AG09319 (cell line): Measurements from ENCODE around the gene AGPAT3.

ENCODE experiments used
- DNase-seq: peaks from one replicate; pipeline ENCODE4 v3.0.0-alpha.2; 2010; ENCODE audit warnings: low read depth; ENCODE audit errors: extremely low read depth
- TF ChIP-seq, protein P1 (sequence below): IDR thresholded peaks from 2 replicates; pipeline ENCODE4 v1.5.1; 2011; ENCODE audit warnings: low read depth, mild to moderate bottlenecking, inconsistent platforms, low read length, moderate library complexity

AGPAT3 gene

DNA sequence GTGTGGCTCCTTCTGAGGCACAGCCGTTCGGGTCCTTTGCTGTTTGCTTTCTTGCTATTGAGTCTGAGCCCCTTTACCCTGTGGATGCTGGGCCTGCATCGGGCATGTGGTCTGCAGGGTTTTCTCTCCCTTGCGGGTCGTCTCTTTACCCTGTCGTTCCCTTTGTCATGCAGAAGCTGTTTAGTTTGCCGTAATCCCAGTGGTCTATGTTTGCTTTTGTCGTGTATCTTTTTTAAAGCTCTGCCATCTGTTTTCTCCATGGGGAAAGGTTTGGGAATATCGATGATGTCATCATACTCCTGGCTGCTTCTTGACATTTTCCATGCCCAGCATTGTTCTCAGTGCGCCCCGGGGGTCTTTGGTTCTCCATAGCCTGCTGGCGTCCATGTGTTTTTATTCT lies 68.2 kb downstream of the AGPAT3 start:
- TF ChIP-seq, protein P1, sequence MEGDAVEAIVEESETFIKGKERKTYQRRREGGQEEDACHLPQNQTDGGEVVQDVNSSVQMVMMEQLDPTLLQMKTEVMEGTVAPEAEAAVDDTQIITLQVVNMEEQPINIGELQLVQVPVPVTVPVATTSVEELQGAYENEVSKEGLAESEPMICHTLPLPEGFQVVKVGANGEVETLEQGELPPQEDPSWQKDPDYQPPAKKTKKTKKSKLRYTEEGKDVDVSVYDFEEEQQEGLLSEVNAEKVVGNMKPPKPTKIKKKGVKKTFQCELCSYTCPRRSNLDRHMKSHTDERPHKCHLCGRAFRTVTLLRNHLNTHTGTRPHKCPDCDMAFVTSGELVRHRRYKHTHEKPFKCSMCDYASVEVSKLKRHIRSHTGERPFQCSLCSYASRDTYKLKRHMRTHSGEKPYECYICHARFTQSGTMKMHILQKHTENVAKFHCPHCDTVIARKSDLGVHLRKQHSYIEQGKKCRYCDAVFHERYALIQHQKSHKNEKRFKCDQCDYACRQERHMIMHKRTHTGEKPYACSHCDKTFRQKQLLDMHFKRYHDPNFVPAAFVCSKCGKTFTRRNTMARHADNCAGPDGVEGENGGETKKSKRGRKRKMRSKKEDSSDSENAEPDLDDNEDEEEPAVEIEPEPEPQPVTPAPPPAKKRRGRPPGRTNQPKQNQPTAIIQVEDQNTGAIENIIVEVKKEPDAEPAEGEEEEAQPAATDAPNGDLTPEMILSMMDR, result no peak
- DNase-seq, result no peak

DNA sequence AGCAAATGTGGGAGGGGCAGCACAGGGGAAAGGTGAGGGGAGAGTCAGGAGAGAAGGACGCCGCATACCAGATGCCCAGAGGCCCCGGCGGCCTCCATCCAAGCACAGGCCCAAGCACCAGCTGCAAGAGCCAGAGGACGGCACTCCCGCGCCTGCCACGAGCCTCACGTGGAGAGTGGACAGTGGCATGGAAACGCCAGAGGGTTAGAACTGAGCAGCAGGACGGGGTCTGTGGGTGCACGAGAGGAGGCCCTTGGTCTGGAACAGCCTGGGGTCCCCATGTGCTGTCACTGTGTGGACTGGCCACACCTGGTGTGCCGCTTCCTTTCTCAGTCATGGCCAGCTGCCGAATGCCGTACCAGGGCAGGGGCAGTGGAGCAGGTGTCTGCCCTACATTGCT lies 68.7 kb downstream of the AGPAT3 start:
- TF ChIP-seq, protein P1, result no peak

DNA sequence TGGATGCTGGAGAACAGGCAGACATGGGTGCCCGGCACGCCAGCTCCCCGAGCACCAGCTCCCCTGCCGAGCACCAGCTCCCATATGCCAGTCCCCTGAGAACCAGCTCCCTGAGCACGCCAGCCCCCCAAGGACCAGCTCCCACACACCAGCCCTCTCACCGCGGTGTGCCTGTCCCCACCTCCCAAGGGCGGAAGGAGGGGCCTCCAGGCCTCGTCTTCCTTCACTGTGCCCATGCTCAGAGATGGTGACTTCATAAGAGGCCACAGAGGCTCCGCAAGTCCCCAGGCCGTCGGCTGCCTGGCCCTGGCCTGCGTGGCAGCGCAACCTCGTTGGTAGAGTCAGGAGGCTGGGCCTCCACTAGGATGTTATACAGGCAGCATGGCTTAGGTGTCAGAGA lies 69.1 kb downstream of the AGPAT3 start:
- DNase-seq, result no peak
- TF ChIP-seq, protein P1, result no peak

More for the DNA sequence above, 68.7 kb downstream of the AGPAT3 start:
- no peak for DNase-seq

DNA sequence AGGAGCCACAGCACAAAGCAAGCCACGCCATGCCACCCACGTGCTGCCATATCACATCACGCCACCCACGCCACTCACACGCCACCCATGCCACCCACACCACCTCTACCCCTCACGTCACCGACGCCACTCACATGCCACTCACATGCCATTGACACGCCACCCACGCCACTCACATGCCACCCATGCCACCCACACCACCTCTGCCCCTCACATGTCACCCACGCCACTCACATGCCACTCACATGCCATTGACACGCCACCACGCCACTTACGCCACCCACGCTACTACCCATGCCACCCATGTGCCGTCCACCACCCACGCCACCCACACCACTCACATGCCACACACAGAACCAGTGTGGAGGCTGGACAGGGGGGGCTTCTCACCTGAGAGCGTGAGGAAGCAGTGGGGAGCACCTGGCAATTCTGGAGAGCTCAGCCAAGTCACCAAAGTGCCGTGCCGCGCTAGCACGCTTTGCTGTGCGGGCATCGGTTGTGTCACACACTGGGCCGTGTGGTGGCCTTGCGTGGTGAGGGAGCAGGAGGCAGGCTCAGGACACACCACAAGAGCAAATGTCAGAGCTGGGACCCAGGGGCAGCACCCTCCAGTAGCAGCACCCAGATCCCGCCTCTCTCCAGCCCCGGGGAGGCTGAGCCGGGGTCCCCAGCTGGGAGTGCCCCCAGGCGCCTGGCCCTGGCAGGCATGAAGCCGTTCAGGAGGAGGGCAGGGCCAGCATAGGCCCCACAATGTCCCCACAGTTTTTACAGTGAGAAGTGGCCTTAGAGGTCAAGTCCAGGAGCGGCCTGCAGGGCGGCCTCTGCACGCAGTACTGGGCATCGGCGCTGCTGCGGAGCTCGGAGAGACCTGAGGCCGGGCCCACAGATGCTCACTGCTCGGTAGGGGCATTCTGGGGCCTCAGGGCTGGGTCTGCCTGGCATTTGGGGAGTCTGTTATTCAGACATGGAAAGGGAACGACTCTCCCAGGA lies 70.0 kb downstream of the AGPAT3 start:
- TF ChIP-seq, protein P1, result no peak

DNA sequence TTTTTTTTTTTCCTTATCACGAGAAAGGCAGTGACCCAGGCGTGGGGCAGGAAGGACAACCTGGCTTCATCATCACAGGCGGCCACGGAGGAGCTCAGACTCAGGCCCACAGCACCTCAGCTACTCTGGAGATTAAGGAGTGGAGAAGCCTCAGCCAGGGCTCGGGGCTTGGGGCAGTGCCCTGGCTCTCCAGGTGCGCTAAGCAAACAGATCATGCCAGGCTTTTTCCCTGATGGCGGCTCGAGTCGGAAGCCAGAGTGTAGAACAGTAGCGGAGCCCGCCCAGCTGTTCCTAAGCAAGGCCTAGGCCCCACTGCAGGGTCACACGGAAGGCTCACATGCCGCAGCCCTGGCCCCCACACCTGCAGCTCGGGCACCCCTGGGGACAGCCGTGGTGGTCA lies 70.7 kb downstream of the AGPAT3 start:
- DNase-seq, result no peak
- TF ChIP-seq, protein P1, result no peak

More for the DNA sequence above, 70.0 kb downstream of the AGPAT3 start:
- no peak for DNase-seq

DNA sequence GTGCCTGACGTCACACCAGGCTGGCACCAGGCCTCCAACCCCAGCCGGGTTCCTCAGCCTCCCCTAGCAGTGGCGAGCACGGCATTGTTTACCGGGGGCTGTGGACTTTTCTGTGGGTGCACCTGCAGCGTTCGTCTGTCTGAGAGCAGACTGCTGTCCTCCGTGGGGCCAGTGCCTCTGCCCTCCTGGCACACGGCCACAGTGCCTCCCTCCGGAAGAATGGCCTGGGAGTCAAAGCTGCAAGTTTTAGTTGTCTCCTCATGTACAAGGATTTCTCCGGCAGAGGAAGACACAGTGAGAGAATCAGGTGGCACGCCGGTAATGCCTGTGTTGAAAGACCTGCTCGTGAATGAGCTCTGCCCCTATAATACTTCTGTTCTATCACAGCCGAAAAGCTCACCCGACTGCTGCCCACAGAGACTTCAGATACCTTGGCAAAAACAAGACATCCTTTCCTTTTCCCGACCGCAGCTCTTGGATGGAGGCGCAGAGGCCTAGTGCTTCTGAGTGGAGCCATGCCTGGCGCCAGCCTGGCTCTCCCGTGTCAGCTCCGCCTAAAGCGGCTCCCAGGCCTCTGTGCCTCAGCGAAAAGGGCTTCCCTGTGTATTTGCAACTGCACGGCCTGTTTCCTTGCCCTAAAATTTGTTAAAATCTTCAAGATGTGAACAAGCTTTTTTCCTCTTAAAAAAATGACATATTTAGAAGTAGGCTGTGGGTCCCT lies 71.4 kb downstream of the AGPAT3 start:
- TF ChIP-seq, protein P1, result no peak
- DNase-seq, result no peak
